Activated CD8-positive, alpha-beta memory T cell treated with anti-CD3 and anti-CD28 coated beads, Interleukin-2, amount 50 U/mL, for 1 hour (primary cell): ENCODE data around the gene GPATCH2L.

ENCODE experiments used
- DNase-seq: peaks from one replicate; pipeline ENCODE4 v3.0.0-alpha.2; 2020; ENCODE audit errors: extremely low read depth

Gene GPATCH2L

GRCh38 chr14:76196980-76197695 is 45.4 kb downstream of the GPATCH2L start:
- DNase-seq, result no peak

DNA sequence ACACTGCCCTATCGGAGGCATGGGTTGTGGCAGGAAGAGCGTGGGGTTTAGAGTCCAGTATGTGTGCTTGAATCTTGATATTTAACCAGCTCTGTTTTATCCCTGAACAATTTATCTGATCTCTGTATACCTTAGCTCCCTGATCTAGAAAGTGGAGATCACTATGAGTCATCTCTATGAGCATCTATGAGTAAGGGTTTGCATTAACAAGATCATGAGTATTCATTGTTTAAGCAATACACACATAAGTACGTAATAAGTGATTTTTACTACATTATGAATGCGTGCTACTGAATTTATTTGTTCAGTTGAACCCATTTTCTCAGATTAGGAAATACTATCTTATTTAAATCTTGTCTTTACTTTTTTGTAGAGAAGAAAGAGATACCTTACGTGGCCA is 49.4 kb downstream of the GPATCH2L start:
- no peak for DNase-seq

GRCh38 chr14:76203086-76204001 is 51.6 kb downstream of the GPATCH2L start:
- DNase-seq, result no peak

DNA sequence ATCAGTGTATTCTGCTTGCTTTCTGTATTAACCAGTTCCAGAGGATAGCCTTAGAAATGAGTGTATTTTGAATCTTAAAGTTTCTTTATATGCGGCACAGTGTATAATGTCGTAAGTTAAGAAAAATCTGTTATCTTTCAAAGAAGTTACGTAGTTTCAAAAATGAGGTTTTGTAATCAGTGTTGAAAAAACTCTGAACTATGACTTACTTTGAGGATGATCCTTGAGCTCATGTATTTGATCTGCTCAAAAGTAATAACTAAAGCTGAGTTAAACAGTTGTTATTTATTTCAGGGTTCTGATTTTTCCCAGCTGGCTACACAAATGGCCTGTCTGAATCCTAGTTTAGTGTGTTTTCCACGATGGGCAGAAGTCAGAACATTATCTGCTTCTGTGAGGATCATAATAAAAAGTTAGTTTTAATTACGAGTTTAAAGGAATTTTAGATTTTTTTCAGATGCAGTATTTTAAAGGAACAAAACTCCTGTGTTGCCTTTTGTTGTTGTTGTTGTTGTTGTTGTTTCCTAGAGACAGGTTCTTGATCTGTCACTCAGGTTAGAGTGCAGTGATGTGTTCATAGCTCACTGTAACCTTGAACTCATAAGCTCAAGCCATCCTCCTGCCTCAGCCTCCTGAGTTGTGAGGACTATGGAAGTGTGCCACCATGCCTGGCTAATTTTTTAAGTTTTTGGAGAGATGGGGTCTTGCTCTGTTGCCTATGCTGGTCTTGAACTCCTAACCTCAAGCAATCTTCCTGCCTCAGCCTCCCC is 52.9 kb downstream of the GPATCH2L start:
- DNase-seq, result no peak

GRCh38 chr14:76205708-76206107 is 54.0 kb downstream of the GPATCH2L start:
- DNase-seq, result no peak

DNA sequence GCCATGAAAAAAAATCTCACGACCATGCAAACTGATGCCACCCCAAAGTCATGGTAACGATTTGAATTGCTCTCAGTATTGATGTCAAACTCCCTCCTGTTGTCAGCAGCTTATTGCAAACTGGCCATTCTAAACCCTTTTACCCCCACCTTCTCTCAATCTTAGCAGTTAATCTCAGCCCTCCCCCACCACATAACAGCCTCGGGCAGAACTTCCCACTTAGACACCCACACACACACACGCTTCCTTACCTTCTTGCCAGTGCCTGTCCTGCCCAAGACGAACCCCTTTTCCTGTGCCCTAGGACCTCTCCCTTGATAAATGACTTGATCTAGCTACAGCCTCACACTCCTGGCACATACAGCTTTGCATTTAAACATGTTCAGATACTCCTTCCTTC is 56.6 kb downstream of the GPATCH2L start:
- no peak for DNase-seq

- DNase-seq, result no peak
These were observed 60.5 kb downstream of the GPATCH2L start for GRCh38 chr14:76212242-76212641.

GRCh38 chr14:76217179-76217578 is 65.5 kb downstream of the GPATCH2L start:
- no peak for DNase-seq

DNA sequence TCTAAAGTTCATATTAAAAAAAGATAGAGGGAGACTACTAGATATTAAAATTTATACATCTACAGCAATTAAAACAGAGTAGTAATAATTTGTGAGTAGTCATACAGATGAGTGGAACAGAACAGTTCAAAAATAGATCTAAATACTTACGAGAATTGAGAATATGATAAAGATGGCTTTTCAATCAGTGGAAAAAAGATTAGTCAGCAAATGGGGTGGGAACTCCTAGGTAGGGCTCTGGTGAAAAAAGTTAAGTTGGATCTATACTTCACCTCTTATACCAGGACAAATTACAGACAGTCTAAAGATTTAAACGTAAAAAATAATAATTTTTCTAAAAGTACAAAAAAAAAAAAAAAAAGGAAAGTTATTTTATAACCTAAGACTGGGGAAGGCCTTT is 66.9 kb downstream of the GPATCH2L start:
- no peak for DNase-seq

GRCh38 chr14:76219873-76220272 is 68.2 kb downstream of the GPATCH2L start:
- DNase-seq, result no peak

GRCh38 chr14:76227450-76228050 is 75.8 kb downstream of the GPATCH2L start:
- DNase-seq, result no peak

DNA sequence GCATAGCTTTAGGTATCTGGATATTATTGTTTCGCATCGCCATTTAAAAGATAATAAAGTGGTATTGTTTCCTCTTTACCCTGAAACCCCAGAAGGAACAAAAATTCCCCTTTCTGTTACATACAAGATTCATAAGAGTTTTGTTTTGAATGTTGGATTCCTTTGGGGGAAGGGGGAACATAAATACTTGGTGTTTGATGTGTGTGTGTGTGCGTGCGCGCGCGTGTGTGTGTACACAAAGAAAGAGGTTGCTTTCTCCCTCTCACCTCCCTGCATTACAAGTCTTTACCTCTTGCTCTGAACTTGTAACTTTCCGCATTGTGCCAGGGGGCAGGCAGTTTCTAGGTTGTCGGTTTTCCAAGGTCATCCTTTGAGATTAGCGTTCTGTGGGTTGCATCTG is 76.4 kb downstream of the GPATCH2L start:
- DNase-seq, result no peak

- no peak for DNase-seq
These were observed 81.1 kb downstream of the GPATCH2L start for GRCh38 chr14:76232800-76233199.

GRCh38 chr14:76235628-76236027 is 83.9 kb downstream of the GPATCH2L start:
- no peak for DNase-seq

DNA sequence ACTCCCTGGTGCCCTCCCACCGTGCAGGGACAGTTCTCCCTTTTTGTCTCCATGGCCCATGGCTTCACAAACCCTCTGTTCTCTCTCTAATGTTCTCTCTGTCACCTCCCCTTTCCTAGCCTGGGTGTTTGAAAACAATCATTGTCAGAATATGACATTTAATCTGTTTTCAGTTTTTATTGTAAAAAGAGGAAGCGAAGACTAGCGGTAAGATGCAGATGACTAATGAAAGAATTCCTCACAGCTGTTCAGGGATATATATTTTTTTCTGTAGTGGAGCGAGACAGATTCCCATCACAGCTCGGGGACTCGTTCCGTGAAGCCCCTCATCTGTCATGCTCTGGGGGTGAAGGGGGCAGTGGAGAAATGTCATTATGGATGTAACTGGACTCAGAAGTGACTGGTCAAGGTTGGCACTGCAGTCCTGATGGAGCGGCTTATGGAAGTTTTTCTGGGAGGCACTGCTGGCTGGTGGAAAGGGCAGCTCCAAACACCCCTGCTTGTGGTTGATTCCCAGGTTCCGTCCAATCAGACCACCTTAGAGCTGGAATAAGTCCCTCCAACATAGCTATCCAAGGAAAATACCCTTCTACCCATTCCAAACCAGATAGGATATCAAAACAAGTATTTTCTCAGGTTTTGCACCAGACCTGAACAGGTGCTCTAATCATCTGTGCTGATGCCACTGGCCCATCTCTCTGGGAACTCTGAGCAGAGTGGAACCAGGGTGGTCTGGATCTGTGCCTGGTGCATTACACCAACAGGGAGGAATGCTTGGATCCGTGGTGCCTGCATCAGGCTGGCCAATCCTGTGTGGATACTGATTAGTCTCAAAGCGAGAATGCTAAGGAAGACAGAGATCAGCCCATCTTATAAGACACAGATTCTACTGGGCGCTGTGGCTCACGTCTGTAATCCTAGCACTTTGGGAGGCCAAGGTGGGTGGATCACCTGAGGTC is 84.7 kb downstream of the GPATCH2L start:
- DNase-seq, result no peak

GRCh38 chr14:76237349-76237990 is 85.7 kb downstream of the GPATCH2L start:
- DNase-seq, result no peak

DNA sequence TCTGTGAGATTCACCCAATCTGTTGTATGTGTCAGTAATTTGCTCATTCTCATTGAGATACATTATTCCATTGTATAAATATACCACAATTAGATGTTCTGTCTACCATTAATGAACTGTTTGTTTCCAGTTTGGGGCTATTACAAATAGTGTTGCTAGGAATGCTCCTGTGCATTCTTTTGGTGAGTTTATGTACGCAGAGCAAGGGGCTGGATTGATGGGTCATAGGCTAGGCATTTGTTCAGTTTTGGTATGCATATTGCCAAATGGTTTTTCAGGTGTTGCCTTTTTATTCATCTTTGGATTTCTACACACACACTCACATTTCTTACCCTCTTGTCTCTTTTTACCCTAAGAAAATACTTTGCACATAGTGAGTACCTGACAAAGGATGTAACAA is 93.4 kb downstream of the GPATCH2L start:
- DNase-seq, result no peak

DNA sequence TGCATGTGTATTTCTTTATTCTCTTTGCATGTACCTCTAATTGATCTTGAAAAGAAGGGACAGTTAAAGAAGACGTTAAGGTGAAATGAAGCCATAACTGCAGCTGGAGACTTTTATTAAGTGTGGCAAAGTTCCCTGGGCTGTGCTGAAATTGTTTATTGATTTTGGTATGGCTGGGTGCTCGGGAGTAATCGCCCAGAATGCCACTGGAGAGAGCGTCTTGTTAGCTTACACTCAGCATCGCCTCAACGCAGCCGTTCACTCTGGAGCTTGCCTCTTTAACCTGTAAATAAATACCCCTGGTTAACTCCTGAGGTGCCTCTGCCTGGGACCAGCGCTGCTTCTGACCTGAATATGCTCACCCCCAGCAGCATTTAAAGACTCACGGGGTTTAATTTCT is 98.6 kb downstream of the GPATCH2L start:
- DNase-seq, result no peak

- no peak for DNase-seq
These were observed 100.7 kb downstream of the GPATCH2L start for GRCh38 chr14:76252471-76252870.

- DNase-seq, result no peak
These were observed 101.4 kb downstream of the GPATCH2L start for GRCh38 chr14:76253111-76253510.
